Ammon's horn (tissue), 1 donor: Measurements from ENCODE around the gene S100A2.
"Not testable (repeated sequence)": the region's sequence is repeated elsewhere in the genome, so short reads cannot be mapped to it uniquely, and the experiment has no call there.

ENCODE experiments used
- DNase-seq: peaks from one replicate; pipeline ENCODE4 v3.0.0-alpha.2; 2016; ENCODE audit warnings: low spot score

Gene S100A2

GRCh38 chr1:153588482-153588881 is 22.8 kb upstream of the S100A2 start:
- no peak for DNase-seq

- DNase-seq, result not testable (repeated sequence)
Observed at GRCh38 chr1:153588033-153588432, 22.4 kb upstream of the S100A2 start.

DNA sequence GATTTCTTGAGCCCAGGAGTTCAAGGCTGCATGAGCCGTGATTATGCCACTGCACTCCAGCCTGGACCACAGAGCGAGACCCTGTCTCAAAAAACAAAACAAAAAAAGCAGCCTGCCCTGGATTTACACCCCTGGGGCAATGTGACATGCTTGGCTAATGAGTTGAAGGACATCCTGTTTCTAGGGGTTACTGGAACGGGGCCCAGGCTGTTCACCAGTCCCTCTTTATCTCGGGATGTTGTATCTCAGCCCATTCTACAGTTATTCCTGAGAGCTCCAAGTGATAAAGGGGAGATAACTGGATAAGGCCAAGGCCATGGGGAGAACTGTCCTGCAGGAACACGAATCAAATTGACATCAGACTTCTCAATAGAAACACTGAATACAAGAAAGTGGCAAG is 21.7 kb upstream of the S100A2 start:
- DNase-seq, result no peak

DNA sequence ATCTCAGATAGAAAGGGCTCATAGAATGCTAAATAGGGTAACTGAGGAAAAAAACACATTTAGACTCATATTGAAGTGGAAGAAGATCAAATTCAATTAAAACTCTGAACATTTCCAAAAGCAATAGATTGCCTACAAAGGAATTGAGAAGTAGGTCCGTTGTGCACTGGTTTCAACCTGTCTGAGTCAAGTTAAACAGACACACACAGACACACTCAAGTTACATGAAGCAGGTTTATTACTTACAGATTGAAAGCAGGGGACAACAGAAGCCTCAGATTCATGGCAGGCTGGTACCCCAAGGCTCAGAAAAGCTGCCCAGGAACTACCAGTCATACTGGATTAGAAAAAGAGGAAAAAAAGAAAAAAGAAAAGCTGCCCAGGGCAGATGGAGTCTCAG is 20.7 kb upstream of the S100A2 start:
- no peak for DNase-seq

DNA sequence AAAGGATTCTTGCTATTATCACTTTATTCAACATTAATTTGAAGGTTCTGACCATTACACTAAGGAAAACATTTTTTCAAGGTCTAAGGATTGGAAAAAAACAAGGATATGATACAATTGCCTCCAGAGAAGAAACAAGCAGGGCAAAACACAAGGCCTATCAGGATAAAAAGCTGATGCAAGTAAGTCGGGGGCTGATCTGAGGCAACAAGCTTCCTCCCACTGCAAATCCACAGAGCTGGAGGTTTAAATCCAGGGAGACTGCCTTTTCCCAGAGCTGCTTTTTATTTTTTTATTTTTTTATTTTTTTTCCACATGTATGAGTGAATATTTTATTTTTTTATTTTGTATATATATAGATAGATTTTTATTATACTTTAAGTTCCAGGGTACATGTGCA is 19.4 kb upstream of the S100A2 start:
- DNase-seq, result no peak

DNA sequence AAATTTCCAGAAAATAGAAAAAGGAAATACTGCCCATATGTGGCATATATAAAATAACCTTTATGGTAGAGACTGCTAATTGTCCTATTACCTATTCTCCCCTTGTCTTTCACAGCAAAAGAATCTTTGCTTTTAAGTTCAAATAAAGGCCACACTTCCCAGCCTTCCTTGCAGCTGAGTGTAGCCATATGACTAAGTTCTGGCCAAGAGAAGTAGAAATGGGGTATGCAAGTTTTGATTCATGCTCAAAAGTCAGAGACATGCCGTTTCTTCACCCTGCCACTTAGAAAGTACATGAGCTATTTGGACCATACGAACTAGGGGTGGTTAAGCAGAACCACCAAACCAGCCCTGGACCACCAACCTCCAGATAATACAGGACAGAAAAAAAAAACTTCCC is 18.3 kb upstream of the S100A2 start:
- no peak for DNase-seq

- DNase-seq, result not testable (repeated sequence)
Observed at GRCh38 chr1:153583514-153583913, 17.9 kb upstream of the S100A2 start.

- DNase-seq, result not testable (repeated sequence)
Observed at GRCh38 chr1:153582836-153583235, 17.2 kb upstream of the S100A2 start.

- no peak for DNase-seq
Observed at GRCh38 chr1:153578936-153579335, 13.3 kb upstream of the S100A2 start.

GRCh38 chr1:153578490-153578889 is 12.8 kb upstream of the S100A2 start:
- DNase-seq, result no peak

DNA sequence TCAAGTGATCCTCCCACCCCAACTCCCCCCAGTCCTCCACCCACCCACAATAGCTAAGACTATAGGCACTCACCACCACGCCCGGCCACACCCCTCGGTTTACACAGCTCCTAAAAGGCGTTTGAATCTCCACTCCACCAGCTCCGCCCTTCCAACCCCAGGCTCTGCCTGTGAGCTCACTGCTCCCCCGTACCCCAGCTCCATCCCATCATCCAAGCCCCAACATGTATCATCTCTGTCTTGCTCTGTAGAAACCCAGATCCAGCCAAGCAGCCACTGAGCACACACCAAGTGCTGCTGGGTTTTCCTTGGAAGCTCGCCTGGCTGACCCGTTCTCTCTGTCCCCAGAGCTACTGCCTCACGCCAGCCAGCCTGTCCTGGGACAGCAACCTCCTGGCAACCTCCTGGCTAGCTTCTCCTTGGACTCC is 12.0 kb upstream of the S100A2 start:
- DNase-seq, result peak; percentile 74

DNA sequence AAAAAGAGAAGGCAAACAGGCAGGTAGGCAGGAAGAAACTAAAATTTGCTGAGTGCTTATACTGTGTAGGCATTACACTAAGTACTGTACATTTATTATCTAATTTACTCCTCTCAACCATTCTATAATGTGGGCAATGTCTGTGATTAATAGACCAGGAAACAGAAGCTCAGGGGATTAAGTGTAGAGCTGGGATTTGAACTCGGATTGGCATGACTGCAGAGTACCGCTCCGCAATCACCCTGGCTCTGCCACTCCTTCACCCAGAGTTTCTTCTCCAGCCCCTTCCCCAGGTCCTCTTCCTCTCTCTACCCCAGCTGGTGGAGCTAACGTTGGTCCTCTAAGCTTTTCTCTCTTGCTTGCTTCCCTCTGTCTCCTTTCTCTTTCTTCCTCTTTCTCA is 11.5 kb upstream of the S100A2 start:
- no peak for DNase-seq

DNA sequence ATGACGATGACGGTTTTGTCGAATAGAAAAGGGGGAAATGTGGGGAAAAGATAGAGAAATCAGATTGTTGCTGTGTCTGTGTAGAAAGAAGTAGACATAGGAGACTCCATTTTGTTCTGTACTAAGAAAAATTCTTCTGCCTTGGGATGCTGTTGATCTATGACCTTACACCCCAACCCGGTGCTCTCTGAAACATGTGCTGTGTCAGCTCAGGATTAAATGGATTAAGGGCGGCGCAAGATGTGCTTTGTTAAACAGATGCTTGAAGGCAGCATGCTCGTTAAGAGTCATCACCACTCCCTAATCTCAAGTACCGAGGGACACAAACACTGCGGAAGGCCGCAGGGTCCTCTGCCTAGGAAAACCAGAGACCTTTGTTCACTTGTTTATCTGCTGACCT is 9.9 kb upstream of the S100A2 start:
- not testable (repeated sequence) for DNase-seq

GRCh38 chr1:153575081-153575491 is 9.4 kb upstream of the S100A2 start:
- not testable (repeated sequence) for DNase-seq

DNA sequence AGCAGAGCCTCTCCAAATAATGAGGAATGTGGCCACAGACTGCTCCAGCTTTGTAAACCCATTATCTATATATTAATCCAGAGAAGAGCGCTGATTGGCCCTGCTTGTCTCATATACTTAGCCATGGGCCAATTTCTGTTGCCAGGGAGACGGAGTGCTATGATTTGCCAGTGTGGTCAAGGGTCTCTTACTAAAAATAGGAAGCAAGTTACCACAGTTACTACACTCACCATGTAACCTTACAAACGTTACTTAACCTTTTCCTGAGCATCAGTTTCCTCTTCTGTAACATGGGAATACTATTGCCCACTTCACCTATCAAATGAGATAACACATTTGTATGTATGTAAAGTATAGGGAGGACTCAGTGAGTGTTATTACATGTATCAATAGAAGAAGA is 7.7 kb upstream of the S100A2 start:
- DNase-seq, result no peak

DNA sequence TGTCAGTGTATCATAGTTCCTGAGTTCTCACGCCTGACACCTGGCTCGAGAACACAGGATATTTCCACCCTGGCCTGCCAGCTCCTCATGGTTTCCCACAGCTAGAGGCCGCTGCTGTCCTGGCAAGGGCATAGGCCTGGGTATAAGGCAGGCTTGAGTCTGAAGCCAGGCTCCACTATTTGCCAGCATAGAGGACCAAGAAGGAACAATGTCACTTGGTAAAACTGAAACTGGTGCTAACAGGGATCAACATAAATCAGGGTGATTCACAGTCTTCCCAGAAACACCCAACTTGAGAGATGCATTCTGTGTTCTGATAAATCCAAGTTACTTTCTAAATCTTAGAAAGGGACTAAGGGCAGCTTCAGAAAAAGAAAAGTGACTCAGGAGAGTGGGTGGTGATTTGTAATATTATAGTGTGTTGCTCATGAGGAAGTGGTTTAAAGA is 6.9 kb upstream of the S100A2 start:
- DNase-seq, result peak; percentile 93

DNA sequence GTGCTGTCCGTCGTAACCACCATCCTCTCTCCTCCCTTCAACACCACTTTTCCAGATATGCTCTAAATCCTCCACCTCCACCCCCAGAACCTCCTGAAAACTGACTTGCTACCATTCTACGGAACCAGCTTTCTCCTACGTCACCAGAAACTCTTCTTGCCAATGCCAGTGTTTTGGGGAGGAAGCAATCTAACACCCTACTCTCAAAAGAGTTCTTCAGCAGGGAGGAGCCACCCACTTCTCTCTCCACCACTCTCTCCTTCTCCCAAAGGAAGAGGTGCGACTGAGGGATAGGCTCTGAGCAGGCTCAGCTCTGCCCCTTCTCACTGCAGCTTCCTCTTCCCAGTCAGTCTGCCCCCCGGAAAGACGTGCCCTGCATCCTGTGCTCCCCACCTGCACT is 6.1 kb upstream of the S100A2 start:
- DNase-seq, result no peak

GRCh38 chr1:153570874-153571273 is 5.2 kb upstream of the S100A2 start:
- DNase-seq, result no peak

GRCh38 chr1:153569465-153569864 is 3.8 kb upstream of the S100A2 start:
- no peak for DNase-seq

- peak; percentile 86 for DNase-seq
Observed at GRCh38 chr1:153568367-153569099, 2.9 kb upstream of the S100A2 start.

GRCh38 chr1:153567621-153568366 is 2.1 kb upstream of the S100A2 start:
- DNase-seq, result no peak

GRCh38 chr1:153566414-153567371 is 1.0 kb upstream of the S100A2 start:
- DNase-seq, result peak; percentile 65
